Sigmoid colon (tissue), 7 donors: ENCODE measurements around the gene CHKA. TPM values are rescaled to one million over a fixed set of nuclear protein-coding genes. Genes with fewer than 3 reads are reported as not detected.

ENCODE experiments used
- DNase-seq: peaks from one replicate; pipeline ENCODE4 v3.0.0-alpha.2; 2019
- H3K27ac ChIP-seq, 4 donors: fragments of 200-600 bp; sonication (generic); one replicate each; pipeline ENCODE4 v1.5.1; 2016 to 2019; ENCODE audit warnings: mild to moderate bottlenecking in 1 of 4
- H3K27me3 ChIP-seq, 3 donors: fragments of 200-600 bp; sonication (generic); one replicate each; pipeline ENCODE4 v1.5.1; 2019; ENCODE audit warnings: mild to moderate bottlenecking in 1 of 3
- H3K36me3 ChIP-seq, 4 donors: fragments of 200-600 bp; sonication (generic); one replicate each; pipeline ENCODE4 v1.5.1; 2016 to 2019
- H3K4me1 ChIP-seq, 4 donors: fragments of 200-600 bp; sonication (generic); one replicate each; pipeline ENCODE4 v1.5.1; 2017 to 2019
- H3K4me3 ChIP-seq, 4 donors: fragments of 200-600 bp; sonication (generic); one replicate each; pipeline ENCODE4 v1.5.1; 2017 to 2019; ENCODE audit warnings: mild to moderate bottlenecking in 2 of 4, moderate library complexity in 1 of 4
- H3K9me3 ChIP-seq, 4 donors: fragments of 200-600 bp in 3 of 4; sonication (generic) in 3 of 4; one replicate each; pipeline versions ENCODE4 v1.5.1 to v1.6.1; 2013 to 2019
- CTCF ChIP-seq, 4 experiments: fragments of 450-650 bp in 3 of 4; fragments of 200-600 bp in 1 of 4; IDR thresholded peaks; one replicate each; pipeline ENCODE4 v1.5.1; 2016 to 2019; ENCODE audit warnings: antibody characterized with exemption in 4 of 4, mild to moderate bottlenecking in 3 of 4, moderate library complexity in 2 of 4
- EP300 ChIP-seq, 4 donors: sonication (generic); formaldehyde crosslinking; IDR thresholded peaks; one replicate each; pipeline ENCODE4 v1.6.1; 2017; ENCODE audit warnings: antibody characterized with exemption in 4 of 4
- POLR2A ChIP-seq, 2 donors: fragments of 450-650 bp; IDR thresholded peaks; one replicate each; pipeline ENCODE4 v1.6.1; 2016; ENCODE audit warnings: antibody characterized with exemption in 2 of 2, mild to moderate bottlenecking in 2 of 2, moderate library complexity in 2 of 2
- POLR2AphosphoS5 ChIP-seq, 4 donors: sonication (generic); formaldehyde crosslinking; IDR thresholded peaks; one replicate each; pipeline ENCODE4 v1.6.1; 2017; ENCODE audit warnings: antibody characterized with exemption in 4 of 4
- WGBS, 2 donors: extraction: QIAGEN DNeasy Blood & Tissue Kit; methylation state at CpG; one replicate each; pipeline ENCODE4 v1.1.7; 2013; 5-methylcytosine and 5-hydroxymethylcytosine counted together
- intact Hi-C: fragments of 100-400 bp; cut with DNase I; formaldehyde crosslinking; loops from one replicate; pipeline ENCODE4 v1.15.1; 2023
- polyA plus RNA-seq, 3 donors: library from polyadenylated mRNA; stranded (reverse); fragments of 200-250 nt; gene quantifications; one replicate each; pipeline ENCODE4 v1.2.3, GENCODE V29; 2013
- total RNA-seq, 4 donors: library from RNA; depleted of rRNA; stranded (reverse); fragments of >200 nt; gene quantifications; one replicate each; pipeline ENCODE4 v1.1.0, GENCODE V29; 2016
- donor health status: healthy with polysubstance abuse.
- donor health status: Bipolar disorder and iron deficiency.
- donor health status: healthy.

The CHKA gene
- total and polyA plus RNA-seq, 7 donors = 16.4 to 41.0 (median 27.0) TPM

- TF ChIP-seq CTCF (IDR thresholded peaks at IDR 0.05) (no peak), POLR2AphosphoS5 (IDR thresholded peaks at IDR 0.05) (no peak), POLR2A (IDR thresholded peaks at IDR 0.05) (no peak), EP300 (IDR thresholded peaks at IDR 0.05) (no peak)
- peak; percentile 60 for DNase-seq
- intact Hi-C loops = loop anchor here (5.0 kb wide), 1 partner anchor 93 kb away; the partner anchor contains the start of gene KMT5B
- WGBS, 2 donors = 12 to 34% methylated on average over 4 of the region's 4 CpGs
- Histone ChIP-seq H3K4me3 (peak overlapping the region in 2 of 4 donors; percentile 70 to 87), H3K27me3 (no peaks in the 10 kb centered on the region), H3K4me1 (peaks cover 0 to 66% (median 56%) of the 10 kb centered on the region in 4 donors), H3K27ac (peak overlapping the region; percentile 99 to 100 (median 99)), H3K9me3 (no peaks in the 10 kb centered on the region), H3K36me3 (no peaks in the 10 kb centered on the region)
Observed at GRCh38 chr11:68118706-68119448, 2.3 kb downstream of the CHKA start.

DNA sequence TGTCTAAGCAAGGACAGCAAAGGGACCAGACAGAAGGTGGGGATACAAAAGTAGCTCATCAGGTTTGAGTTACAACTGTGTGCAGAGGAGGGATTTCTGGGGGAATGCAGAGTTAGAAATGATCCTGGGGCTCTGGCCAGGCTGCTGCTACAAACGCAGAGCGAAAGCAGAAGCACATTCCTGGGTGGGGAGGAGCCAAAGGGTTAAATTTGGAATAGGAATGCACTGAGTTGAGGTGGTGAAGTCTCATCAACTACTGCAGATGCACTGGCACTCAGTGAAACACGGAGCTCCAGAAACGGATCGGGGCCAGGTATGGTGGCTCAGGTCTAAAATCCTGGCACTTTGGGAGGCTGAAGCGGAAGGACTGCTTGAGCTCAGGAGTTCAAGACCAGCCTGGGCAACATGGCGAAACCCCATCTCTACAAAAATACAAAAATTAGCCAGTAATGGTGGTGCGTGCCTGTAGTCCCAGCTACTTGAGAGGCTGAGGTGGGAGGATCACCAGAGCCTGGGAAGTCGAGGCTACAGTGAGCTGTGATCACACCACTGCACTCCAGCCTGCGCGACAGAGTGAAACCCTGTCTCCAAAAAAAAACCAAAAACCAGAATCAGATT lies 3.2 kb downstream of the CHKA start:
- H3K9me3 ChIP-seq = no peaks in the 10 kb centered on the region
- intact Hi-C loops = loop anchor here (5.0 kb wide), 1 partner anchor 94 kb away; the partner anchor contains the start of gene KMT5B
- peak overlapping the region; percentile 99 to 100 (median 99) for H3K27ac ChIP-seq
- no peaks in the 10 kb centered on the region for H3K36me3 ChIP-seq
- peak overlapping the region in 1 of 4 donors; percentile 87 for H3K4me3 ChIP-seq
- 85% methylated on average over 11 of the region's 11 CpGs for WGBS, 2 donors
- TF ChIP-seq CTCF (IDR thresholded peaks at IDR 0.05) = no peak
- no peak for TF ChIP-seq EP300 (IDR thresholded peaks at IDR 0.05)
- no peak for TF ChIP-seq POLR2A (IDR thresholded peaks at IDR 0.05)
- peak in 1 of 4 donors; percentile 15 for TF ChIP-seq POLR2AphosphoS5 (IDR thresholded peaks at IDR 0.05)
- peaks cover 0 to 69% (median 54%) of the 10 kb centered on the region in 4 donors for H3K4me1 ChIP-seq
- H3K27me3 ChIP-seq = no peaks in the 10 kb centered on the region
- peak; percentile 48 for DNase-seq

DNA sequence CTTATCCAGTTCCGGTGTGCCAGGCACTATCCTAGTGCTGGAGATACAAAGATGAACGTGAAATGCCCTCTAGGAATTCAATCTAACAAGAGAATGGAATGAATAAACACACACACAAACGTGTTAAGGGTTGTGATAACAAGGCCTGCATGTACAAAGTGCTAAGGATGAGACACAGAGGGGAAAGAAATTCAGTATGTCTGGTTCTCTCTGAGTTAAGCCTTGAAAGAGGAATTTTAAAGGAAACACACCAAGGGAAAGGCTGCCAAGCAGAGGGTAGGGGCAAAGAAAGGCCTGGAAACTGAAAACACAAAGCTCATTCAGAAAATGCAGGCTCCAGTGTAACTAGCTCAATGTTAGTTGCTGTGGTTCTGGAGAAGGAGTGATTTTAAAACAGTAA lies 4.2 kb downstream of the CHKA start:
- no peaks in the 10 kb centered on the region for H3K27me3 ChIP-seq
- WGBS, 2 donors = 53 to 79% methylated on average over 3 of the region's 3 CpGs
- no peak overlapping the region for H3K4me3 ChIP-seq
- peaks cover 0 to 61% (median 49%) of the 10 kb centered on the region in 4 donors for H3K4me1 ChIP-seq
- H3K9me3 ChIP-seq = no peaks in the 10 kb centered on the region
- no peaks in the 10 kb centered on the region for H3K36me3 ChIP-seq
- DNase-seq = no peak
- intact Hi-C loops = loop anchor here (5.0 kb wide), 1 partner anchor 95 kb away; the partner anchor contains the start of gene KMT5B
- TF ChIP-seq POLR2AphosphoS5 (IDR thresholded peaks at IDR 0.05) (no peak), POLR2A (IDR thresholded peaks at IDR 0.05) (no peak), CTCF (IDR thresholded peaks at IDR 0.05) (no peak)
- peak overlapping the region; percentile 3 to 100 (median 99) for H3K27ac ChIP-seq

DNA sequence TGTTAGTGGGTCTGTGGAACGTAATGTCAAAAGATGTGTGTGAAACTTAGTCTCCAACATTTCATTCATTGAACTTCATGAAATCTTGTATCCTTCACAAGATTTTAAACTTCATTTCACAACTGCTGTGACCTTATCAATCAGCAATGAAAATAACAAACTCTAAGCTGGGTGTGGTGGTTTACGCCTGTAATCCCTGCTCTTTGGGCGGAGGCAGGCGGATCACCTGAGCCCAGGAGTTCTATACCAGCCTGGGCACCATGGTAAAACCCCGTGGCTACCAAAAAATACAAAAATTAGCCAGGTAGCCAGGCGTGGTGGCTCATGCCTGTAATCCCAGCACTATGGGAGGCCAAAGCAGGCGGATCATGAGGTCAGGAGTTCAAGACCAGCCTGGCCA lies 5.1 kb downstream of the CHKA start:
- H3K36me3 ChIP-seq = no peaks in the 10 kb centered on the region
- no peak overlapping the region for H3K4me3 ChIP-seq
- peak overlapping the region in 3 of 4 donors; percentile 99 to 100 (median 99) for H3K27ac ChIP-seq
- peaks cover 0 to 56% (median 45%) of the 10 kb centered on the region in 4 donors for H3K4me1 ChIP-seq
- intact Hi-C loops = loop anchor here (5.0 kb wide), 1 partner anchor 96 kb away; the partner anchor contains the start of gene KMT5B
- peak; percentile 21 for DNase-seq
- H3K27me3 ChIP-seq = no peaks in the 10 kb centered on the region
- WGBS, 2 donors = 36 to 80% methylated on average over 7 of the region's 7 CpGs
- TF ChIP-seq POLR2A (IDR thresholded peaks at IDR 0.05) (no peak), POLR2AphosphoS5 (IDR thresholded peaks at IDR 0.05) (no peak), EP300 (IDR thresholded peaks at IDR 0.05) (no peak), CTCF (IDR thresholded peaks at IDR 0.05) (no peak)
- H3K9me3 ChIP-seq = no peaks in the 10 kb centered on the region
